ENCODE results near the gene PAK1. TPM values are rescaled to one million over a fixed set of nuclear protein-coding genes. Genes with fewer than 3 reads are reported as not detected.
"Not testable (repeated sequence)": the region's sequence is repeated elsewhere in the genome, so short reads cannot be mapped to it uniquely, and the experiment has no call there.

PAK1 gene
- total RNA-seq, 1 donor from 2014 or later, result 69.3 TPM

- no peak for DNase-seq
These were observed 72.2 kb downstream of the PAK1 start for GRCh38 chr11:77401486-77402217.

GRCh38 chr11:77400775-77401449 is 73.0 kb downstream of the PAK1 start:
- DNase-seq, result no peak

GRCh38 chr11:77400271-77400670 is 73.6 kb downstream of the PAK1 start:
- DNase-seq, result no peak

- no peak for DNase-seq
These were observed 76.3 kb downstream of the PAK1 start for GRCh38 chr11:77397631-77398030.

GRCh38 chr11:77396911-77397310 is 77.0 kb downstream of the PAK1 start:
- DNase-seq, result no peak

- no peak for DNase-seq
These were observed 77.6 kb downstream of the PAK1 start for GRCh38 chr11:77396305-77396704.

- no peak for DNase-seq
These were observed 78.3 kb downstream of the PAK1 start for GRCh38 chr11:77395460-77396173.

GRCh38 chr11:77392842-77393241 is 81.1 kb downstream of the PAK1 start:
- DNase-seq, result no peak

- DNase-seq, result no peak
These were observed 86.2 kb downstream of the PAK1 start for GRCh38 chr11:77387701-77388100.

- DNase-seq, result no peak
These were observed 87.7 kb downstream of the PAK1 start for GRCh38 chr11:77386178-77386577.

GRCh38 chr11:77385255-77385771 is 88.6 kb downstream of the PAK1 start:
- DNase-seq, result not testable (repeated sequence)

- DNase-seq, result no peak
These were observed 89.3 kb downstream of the PAK1 start for GRCh38 chr11:77384571-77384970.

- DNase-seq, result not testable (repeated sequence)
These were observed 90.5 kb downstream of the PAK1 start for GRCh38 chr11:77383349-77383748.

GRCh38 chr11:77381729-77382665 is 91.9 kb downstream of the PAK1 start:
- DNase-seq, result no peak

- DNase-seq, result no peak
These were observed 94.0 kb downstream of the PAK1 start for GRCh38 chr11:77379934-77380333.

- no peak for DNase-seq
These were observed 94.6 kb downstream of the PAK1 start for GRCh38 chr11:77379253-77379652.

GRCh38 chr11:77377734-77378133 is 96.2 kb downstream of the PAK1 start:
- DNase-seq, result no peak

GRCh38 chr11:77375107-77375506 is 98.8 kb downstream of the PAK1 start:
- DNase-seq, result no peak

- no peak for DNase-seq
These were observed 99.3 kb downstream of the PAK1 start for GRCh38 chr11:77374611-77375031.

- DNase-seq, result no peak
These were observed 99.8 kb downstream of the PAK1 start for GRCh38 chr11:77374108-77374507.

GRCh38 chr11:77372726-77373125 is 101.2 kb downstream of the PAK1 start:
- DNase-seq, result no peak

GRCh38 chr11:77371646-77372045 is 102.2 kb downstream of the PAK1 start:
- DNase-seq, result no peak

Data from occipital lobe (tissue), 2 donors.